HCT116 (cell line): Measurements from ENCODE around the gene PHKA2. TPM values are rescaled to one million over a fixed set of nuclear protein-coding genes. Genes with fewer than 3 reads are reported as not detected.

Experiments
- ATAC-seq: fragments of 200-7000 bp; cut with Tn5 transposase; 2 replicates; pipeline ENCODE4 v1.9.1; 2020; ENCODE audit warnings: mild to moderate bottlenecking, moderate library complexity
- BruUV-seq: library from RNA; stranded (reverse); fragments of 400-500 nt; replicated peaks from 2 replicates; lab custom pipeline; 2021; lab: Mats Ljungman, UMichigan
- CTCF ChIA-PET: fragments of 300-600 bp; sonication (Branson Sonifier 250); formaldehyde crosslinking; loops from one replicate; lab custom pipeline; 2021; ENCODE audit warnings: antibody characterized with exemption; lab: Charles Lee
- POLR2A ChIA-PET: fragments of 300-600, 350-600 bp; sonication (Branson Sonifier 250); formaldehyde crosslinking; loops from one replicate; lab custom pipeline; 2021; ENCODE audit warnings: antibody characterized with exemption; lab: Charles Lee
- RAD21 ChIA-PET, 2 experiments: fragments of 300-600 bp; sonication (Branson Sonifier 250); formaldehyde crosslinking; loops; one replicate each; lab custom pipeline; 2023; ENCODE audit warnings: low total read pairs in 2 of 2; ENCODE audit not compliant: uncharacterized antibody in 2 of 2, unreplicated experiment in 2 of 2, low non-redundant PET in 1 of 2; lab: Charles Lee
- DNase-seq: peaks from one replicate; pipeline ENCODE4 v3.0.0-alpha.2; 2010; ENCODE audit warnings: low read depth, low spot score
- H2AFZ ChIP-seq: fragments of 200-600 bp; shearing (Covaris generic), sonication (generic); 2 replicates; pipeline ENCODE4 v1.6.1; 2017; ENCODE audit warnings: low read depth, mixed run types, mixed read lengths, antibody characterized with exemption, low read length; ENCODE audit not compliant: poor library complexity, severe bottlenecking
- H3K27ac ChIP-seq: 2 replicates; pipeline ENCODE4 v1.5.1; 2012; ENCODE audit warnings: low read depth, low read length
- H3K27me3 ChIP-seq: fragments of 200-600 bp; sonication (generic); 2 replicates; pipeline ENCODE4 v1.6.1; 2016; ENCODE audit warnings: mixed run types, low read length, mixed read lengths; ENCODE audit not compliant: insufficient read depth
- H3K36me3 ChIP-seq, 2 experiments: fragments of 200-500 bp in 1 of 2; fragments of 200-600 bp in 1 of 2; sonication (Bioruptor generic) in 1 of 2; sonication (generic) in 1 of 2; 2 replicates each; pipeline versions ENCODE4 v1.5.1 to v1.6.1; 2014 to 2016; ENCODE audit warnings: low read length in 2 of 2, inconsistent platforms in 1 of 2, mixed read lengths in 1 of 2, mixed run types in 1 of 2; ENCODE audit not compliant: insufficient read depth in 2 of 2, control insufficient read depth in 1 of 2
- H3K4me1 ChIP-seq, 2 experiments: fragments of 200-600 bp in 1 of 2; sonication (generic) in 1 of 2; 2 replicates each; pipeline versions ENCODE4 v1.5.1 to v1.6.1; 2012 to 2017; ENCODE audit warnings: low read length in 2 of 2, inconsistent platforms in 1 of 2, mild to moderate bottlenecking in 1 of 2, mixed read lengths in 1 of 2, mixed run types in 1 of 2, moderate library complexity in 1 of 2; ENCODE audit not compliant: insufficient read depth in 2 of 2, control insufficient read depth in 1 of 2
- H3K4me2 ChIP-seq: fragments of 200-600 bp; sonication (generic); 2 replicates; pipeline ENCODE4 v1.6.1; 2017; ENCODE audit warnings: mixed run types, low read length, mixed read lengths
- H3K4me3 ChIP-seq, 2 experiments: fragments of 200-600 bp in 1 of 2; sonication (generic) in 1 of 2; replicated peaks in 1 of 2; 2 replicates each; pipeline ENCODE4 v1.5.1; 2011 to 2016; ENCODE audit warnings: low read length in 2 of 2, control low read depth in 1 of 2, low read depth in 1 of 2, mild to moderate bottlenecking in 1 of 2, mixed read lengths in 1 of 2, mixed run types in 1 of 2
- H3K79me2 ChIP-seq: fragments of 200-600 bp; sonication (generic); 2 replicates; pipeline ENCODE4 v1.6.1; 2017; ENCODE audit warnings: mild to moderate bottlenecking, mixed run types, low read length, moderate library complexity, mixed read lengths; ENCODE audit not compliant: insufficient read depth
- H3K9ac ChIP-seq: fragments of 200-600 bp; sonication (generic); 2 replicates; pipeline ENCODE4 v1.6.1; 2016; ENCODE audit warnings: low read length, mixed read lengths
- H3K9me2 ChIP-seq: fragments of 200-600 bp; sonication (generic), shearing (Covaris generic); 2 replicates; pipeline ENCODE4 v1.6.1; 2017; ENCODE audit warnings: mixed run types, mild to moderate bottlenecking, moderate library complexity; ENCODE audit not compliant: insufficient read depth
- H3K9me3 ChIP-seq, 2 experiments: fragments of 200-500 bp in 1 of 2; fragments of 200-600 bp in 1 of 2; sonication (Bioruptor generic) in 1 of 2; sonication (generic) in 1 of 2; 2 replicates each; pipeline ENCODE4 v1.6.1; 2014 to 2017; ENCODE audit warnings: low read length in 2 of 2, mixed read lengths in 2 of 2, inconsistent platforms in 1 of 2, low read depth in 1 of 2, mild to moderate bottlenecking in 1 of 2, mixed run types in 1 of 2, moderate library complexity in 1 of 2; ENCODE audit not compliant: control insufficient read depth in 1 of 2, insufficient read depth in 1 of 2
- H4K20me1 ChIP-seq: fragments of 200-600 bp; sonication (generic), shearing (Covaris generic); 2 replicates; pipeline ENCODE4 v1.6.1; 2017; ENCODE audit warnings: mixed run types, mild to moderate bottlenecking, moderate library complexity; ENCODE audit not compliant: insufficient read depth
- EGR1 ChIP-seq: IDR thresholded peaks from 2 replicates; pipeline ENCODE4 v1.6.1; 2012; ENCODE audit warnings: low read depth
- EZH2 ChIP-seq: fragments of 200-600 bp; sonication (generic); IDR thresholded peaks from 2 replicates; pipeline ENCODE4 v1.6.1; 2017; ENCODE audit warnings: antibody characterized with exemption, mixed run types
- EZH2phosphoT487 ChIP-seq: fragments of 200-600 bp; IDR thresholded peaks from 2 replicates; pipeline ENCODE4 v1.6.1; 2018; ENCODE audit warnings: antibody characterized with exemption, borderline replicate concordance
- FOSL1 ChIP-seq: IDR thresholded peaks from 2 replicates; pipeline ENCODE4 v1.6.1; 2012; ENCODE audit warnings: low read depth
- JUND ChIP-seq: IDR thresholded peaks from 2 replicates; pipeline ENCODE4 v1.6.1; 2012
- POLR2AphosphoS5 ChIP-seq: IDR thresholded peaks from 2 replicates; pipeline ENCODE4 v1.6.1; 2011; ENCODE audit warnings: mild to moderate bottlenecking, low read depth, low read length, moderate library complexity
- RAD21 ChIP-seq: IDR thresholded peaks from 2 replicates; pipeline ENCODE4 v1.6.1; 2012; ENCODE audit warnings: low read depth, mild to moderate bottlenecking
- REST ChIP-seq: IDR thresholded peaks from 2 replicates; pipeline ENCODE4 v1.6.1; 2012; ENCODE audit warnings: low read depth
- SIN3A ChIP-seq: IDR thresholded peaks from 2 replicates; pipeline ENCODE4 v1.6.1; 2012; ENCODE audit warnings: low read depth
- SP1 ChIP-seq: IDR thresholded peaks from 2 replicates; pipeline ENCODE4 v1.6.1; 2012; ENCODE audit warnings: low read depth
- TCF7L2 ChIP-seq: IDR thresholded peaks from 2 replicates; pipeline ENCODE4 v1.7.0; 2011; ENCODE audit warnings: borderline replicate concordance, inconsistent platforms; ENCODE audit not compliant: insufficient read depth, insufficient read length; ENCODE audit errors: extremely low read depth
- ZFX ChIP-seq: fragments of 450-650 bp; IDR thresholded peaks from 2 replicates; pipeline ENCODE4 v1.6.1; 2017
- intact Hi-C: fragments of 100-400 bp; cut with micrococcal nuclease; formaldehyde crosslinking; loops from 2 replicates; pipeline ENCODE4 v1.10.0; 2022
- total RNA-seq: library from RNA; stranded (reverse); gene quantifications from one replicate; pipeline ENCODE4 v1.2.1, GENCODE V29; 2021; ENCODE audit not compliant: unreplicated experiment
- TF ChIP-seq, protein P1 (sequence below): IDR thresholded peaks from 2 replicates; pipeline ENCODE4 v1.6.1; 2012
- TF ChIP-seq, protein P2 (sequence below): IDR thresholded peaks from 2 replicates; pipeline ENCODE4 v1.6.1; 2012

PHKA2 gene
- total RNA-seq, 1 experiment from 2014 or later: 23.8 TPM

- no peak for TF ChIP-seq TCF7L2
- no peak for TF ChIP-seq FOSL1
- TF ChIP-seq EGR1: no peak
These were observed 90.4 kb downstream of the PHKA2 start (continued) for GRCh38 chrX:18893536-18893935.

- ChIA-PET RAD21 (no interaction called here), CTCF (no interaction called here), POLR2A (no interaction called here)
- ATAC-seq: no peak
- H3K9ac ChIP-seq: no peak overlapping the region
- no peaks in the 10 kb centered on the region for H3K9me3 ChIP-seq
- intact Hi-C loops: no loop called here
- BruUV-seq: no TSS peak
- no peaks in the 10 kb centered on the region for H4K20me1 ChIP-seq
- H3K79me2 ChIP-seq: no peaks in the 10 kb centered on the region
- no peak overlapping the region for H3K27ac ChIP-seq
- H3K4me1 ChIP-seq: no peaks in the 10 kb centered on the region
- H2AFZ ChIP-seq: no peak overlapping the region
- no peak overlapping the region for H3K4me3 ChIP-seq
- H3K36me3 ChIP-seq: no peaks in the 10 kb centered on the region
- H3K4me2 ChIP-seq: no peak overlapping the region
- H3K9me2 ChIP-seq: no peaks in the 10 kb centered on the region
- H3K27me3 ChIP-seq: no peaks in the 10 kb centered on the region
- TF ChIP-seq POLR2AphosphoS5: no peak
- TF ChIP-seq RAD21: no peak
- no peak for TF ChIP-seq EZH2
- TF ChIP-seq, protein P1, sequence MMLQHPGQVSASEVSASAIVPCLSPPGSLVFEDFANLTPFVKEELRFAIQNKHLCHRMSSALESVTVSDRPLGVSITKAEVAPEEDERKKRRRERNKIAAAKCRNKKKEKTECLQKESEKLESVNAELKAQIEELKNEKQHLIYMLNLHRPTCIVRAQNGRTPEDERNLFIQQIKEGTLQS: no peak
- TF ChIP-seq EGR1: no peak
- TF ChIP-seq JUND: no peak
- no peak for TF ChIP-seq TCF7L2
- no peak for TF ChIP-seq SP1
- no peak for TF ChIP-seq SIN3A
- TF ChIP-seq, protein P2, sequence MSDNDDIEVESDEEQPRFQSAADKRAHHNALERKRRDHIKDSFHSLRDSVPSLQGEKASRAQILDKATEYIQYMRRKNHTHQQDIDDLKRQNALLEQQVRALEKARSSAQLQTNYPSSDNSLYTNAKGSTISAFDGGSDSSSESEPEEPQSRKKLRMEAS: no peak
- no peak for TF ChIP-seq REST
- TF ChIP-seq ZFX: no peak
- no peak for TF ChIP-seq EZH2phosphoT487
- TF ChIP-seq, all 23 proteins: peak for 0
- DNase-seq: no peak
These were observed 91.0 kb downstream of the PHKA2 start for GRCh38 chrX:18892899-18893298.
